LNCAP (cell line): ENCODE measurements around the gene COL4A1.

ENCODE experiments used
- TF ChIP-seq, protein P1 (sequence below): fragments of 450-650 bp; IDR thresholded peaks from 2 replicates; pipeline ENCODE4 v1.5.1; 2017; ENCODE audit warnings: mild to moderate bottlenecking

Gene COL4A1

DNA sequence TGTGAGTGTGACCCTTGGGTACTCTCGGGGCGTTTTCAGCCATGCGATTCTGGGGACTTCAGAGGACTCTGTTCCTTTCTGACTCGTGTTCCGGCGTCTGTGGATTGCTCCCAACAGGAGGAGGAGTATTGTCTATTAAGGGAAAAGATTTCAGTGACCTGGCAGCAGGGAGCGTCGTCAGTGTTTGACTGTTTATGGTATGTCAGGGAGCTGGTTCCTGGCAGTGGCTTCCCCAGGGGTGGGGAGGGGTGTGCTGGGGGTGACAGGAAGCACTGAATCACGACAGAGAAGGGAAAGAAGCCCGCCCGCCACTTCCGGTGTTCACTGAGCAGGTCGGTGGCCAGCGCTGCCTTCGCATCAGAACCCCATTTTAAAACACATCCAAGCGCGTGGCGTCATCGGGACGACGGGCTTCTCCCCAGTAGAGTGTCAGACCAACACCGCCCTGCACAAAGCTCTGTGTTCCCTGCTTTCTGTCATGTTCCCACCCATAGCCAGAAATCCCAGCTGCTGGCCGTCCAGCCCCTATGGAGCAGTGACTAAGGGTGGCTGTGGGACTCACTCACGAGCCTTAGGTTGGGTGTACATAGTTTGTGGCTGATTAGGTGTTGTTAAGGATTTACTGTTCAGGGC is 34.0 kb upstream of the COL4A1 start:
- TF ChIP-seq, protein P1, sequence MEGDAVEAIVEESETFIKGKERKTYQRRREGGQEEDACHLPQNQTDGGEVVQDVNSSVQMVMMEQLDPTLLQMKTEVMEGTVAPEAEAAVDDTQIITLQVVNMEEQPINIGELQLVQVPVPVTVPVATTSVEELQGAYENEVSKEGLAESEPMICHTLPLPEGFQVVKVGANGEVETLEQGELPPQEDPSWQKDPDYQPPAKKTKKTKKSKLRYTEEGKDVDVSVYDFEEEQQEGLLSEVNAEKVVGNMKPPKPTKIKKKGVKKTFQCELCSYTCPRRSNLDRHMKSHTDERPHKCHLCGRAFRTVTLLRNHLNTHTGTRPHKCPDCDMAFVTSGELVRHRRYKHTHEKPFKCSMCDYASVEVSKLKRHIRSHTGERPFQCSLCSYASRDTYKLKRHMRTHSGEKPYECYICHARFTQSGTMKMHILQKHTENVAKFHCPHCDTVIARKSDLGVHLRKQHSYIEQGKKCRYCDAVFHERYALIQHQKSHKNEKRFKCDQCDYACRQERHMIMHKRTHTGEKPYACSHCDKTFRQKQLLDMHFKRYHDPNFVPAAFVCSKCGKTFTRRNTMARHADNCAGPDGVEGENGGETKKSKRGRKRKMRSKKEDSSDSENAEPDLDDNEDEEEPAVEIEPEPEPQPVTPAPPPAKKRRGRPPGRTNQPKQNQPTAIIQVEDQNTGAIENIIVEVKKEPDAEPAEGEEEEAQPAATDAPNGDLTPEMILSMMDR: no peak

DNA sequence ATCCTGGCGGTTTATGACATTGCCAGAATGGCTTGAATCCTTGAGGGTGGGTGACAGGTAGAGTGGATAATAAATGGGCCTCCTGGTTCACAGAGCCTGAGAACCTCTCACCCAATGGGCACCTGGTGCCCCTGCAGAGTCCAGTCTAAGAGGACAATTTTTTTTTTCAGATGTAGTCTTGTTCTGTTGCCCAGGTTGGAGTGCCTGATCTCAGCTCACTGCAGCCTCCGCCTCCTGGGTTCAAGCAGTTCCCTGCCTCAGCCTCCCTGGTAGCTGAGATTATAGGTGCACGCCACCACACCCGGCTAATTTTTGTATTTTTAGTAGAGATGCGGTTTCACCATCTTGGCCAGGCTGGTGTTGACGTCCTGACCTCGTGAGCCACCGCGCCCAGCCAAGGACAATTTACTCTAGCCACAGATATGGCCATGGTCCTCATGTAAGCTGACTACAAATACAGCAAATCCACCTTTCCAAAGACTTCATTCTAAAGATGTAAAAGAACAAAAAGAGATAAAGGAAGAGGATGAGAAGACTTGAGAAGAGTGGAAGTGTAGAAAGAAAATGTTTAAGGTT is 33.1 kb upstream of the COL4A1 start:
- TF ChIP-seq, protein P1: no peak

DNA sequence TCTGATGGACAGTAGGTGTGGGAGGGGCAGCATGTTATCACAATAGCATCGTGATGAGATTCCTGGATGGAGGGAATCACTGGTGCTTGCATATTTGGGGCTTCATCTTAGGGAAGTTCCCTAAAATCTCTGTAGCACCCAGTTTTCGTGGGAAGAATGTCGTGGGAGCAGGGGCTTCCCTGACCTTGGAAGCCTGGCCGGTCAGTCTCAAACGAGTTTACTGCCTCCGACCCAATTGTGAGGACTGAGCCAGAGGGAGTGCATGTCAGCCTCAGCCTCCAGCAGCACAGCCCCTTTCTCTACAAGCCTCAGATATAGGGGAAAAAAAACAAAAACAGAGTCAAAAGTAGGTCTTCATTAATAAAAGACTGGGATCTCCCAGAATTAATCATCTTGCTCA is 32.3 kb upstream of the COL4A1 start:
- TF ChIP-seq, protein P1: no peak

DNA sequence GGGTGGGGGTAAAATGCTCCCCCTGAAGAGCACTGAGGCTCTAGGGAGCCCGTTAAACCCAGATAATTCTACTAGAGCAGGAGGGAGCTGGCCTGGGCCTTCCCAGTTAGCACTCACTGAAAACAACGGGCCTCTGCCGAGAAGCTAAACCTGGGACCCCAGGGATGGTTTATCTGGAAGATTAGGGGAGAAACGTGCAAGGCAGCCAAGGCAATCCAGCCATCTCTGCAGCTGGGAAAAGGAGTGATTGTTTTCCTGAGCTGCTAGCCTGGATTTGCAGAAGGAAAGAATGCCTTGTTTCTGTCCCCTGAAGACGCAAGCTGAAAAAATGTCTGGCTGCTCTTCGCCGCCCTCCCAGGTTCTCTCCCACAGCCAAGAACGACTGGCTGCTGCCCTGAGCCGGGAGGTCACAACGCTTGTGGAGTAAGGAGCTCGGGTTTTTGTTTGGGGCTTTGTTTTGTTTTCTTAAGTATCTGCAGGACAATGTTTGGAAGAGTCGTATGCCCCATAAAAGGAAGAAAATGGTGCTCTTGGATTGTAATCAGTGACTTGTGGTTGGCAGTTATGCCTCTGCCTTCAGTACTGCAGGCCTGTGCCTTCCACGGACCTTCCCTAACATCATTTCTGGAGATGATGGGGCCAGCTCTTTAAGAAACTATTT is 31.6 kb upstream of the COL4A1 start:
- TF ChIP-seq, protein P1: no peak

DNA sequence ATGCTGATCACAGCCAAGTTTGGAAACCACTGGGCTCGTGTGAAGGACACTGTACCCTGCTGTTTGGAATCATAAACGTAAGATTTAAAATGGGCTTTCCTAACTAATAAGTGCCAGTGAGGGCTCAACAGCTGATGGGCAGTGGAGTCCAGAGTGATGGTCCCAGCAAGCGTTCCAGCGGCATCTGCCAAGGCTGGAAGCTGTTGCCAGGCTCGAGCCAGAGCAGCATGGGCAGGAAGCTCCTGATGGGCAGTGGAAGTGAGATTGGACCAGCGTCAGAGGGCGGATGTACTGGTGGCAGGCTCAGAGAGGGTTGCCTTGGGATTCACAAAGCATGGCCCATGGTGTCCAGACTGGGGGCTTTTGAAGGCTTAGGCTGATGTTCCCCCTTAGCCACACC is 30.3 kb upstream of the COL4A1 start:
- TF ChIP-seq, protein P1: no peak

DNA sequence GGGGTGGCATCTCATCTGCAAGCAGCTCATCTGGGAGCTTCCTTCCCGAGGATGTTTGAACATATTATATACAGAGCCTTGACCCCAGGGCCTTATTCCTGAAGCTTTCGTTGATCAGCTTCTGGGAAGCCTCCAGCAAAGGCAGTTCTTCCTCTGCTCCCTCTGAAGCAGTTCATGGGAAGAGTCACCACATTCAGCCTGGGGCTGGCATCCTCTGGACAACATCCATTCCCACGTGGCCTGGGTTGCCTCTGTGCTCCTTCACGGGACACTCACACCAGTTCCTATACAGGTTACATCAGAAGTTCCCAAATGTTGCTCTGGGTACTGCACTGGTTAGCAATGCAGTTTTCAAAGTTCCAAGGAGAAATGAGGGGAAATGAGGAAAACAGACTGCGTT is 29.7 kb upstream of the COL4A1 start:
- TF ChIP-seq, protein P1: no peak

DNA sequence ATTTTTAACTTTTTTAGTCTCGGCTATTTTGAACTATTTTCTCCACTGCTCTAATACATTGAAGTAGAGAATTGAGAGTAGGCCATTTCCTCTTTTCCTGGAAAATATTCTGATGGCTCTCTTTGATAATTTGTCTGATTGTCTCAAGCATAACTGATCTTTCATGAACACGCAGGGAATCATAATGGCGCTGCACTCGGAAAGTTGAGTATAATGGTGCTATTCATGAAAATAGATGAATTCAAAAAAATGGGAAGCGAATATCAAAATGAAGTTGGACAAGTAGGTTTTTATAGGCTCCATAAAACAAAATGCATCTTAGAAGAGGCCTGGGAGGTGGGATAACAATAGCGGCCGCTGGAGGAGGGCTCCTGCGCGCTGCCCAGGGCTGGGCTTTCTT is 29.2 kb upstream of the COL4A1 start:
- TF ChIP-seq, protein P1: no peak
